GM23248 (cell line): ENCODE results near the gene RBM15B. TPM values are rescaled to one million over a fixed set of nuclear protein-coding genes. Genes with fewer than 3 reads are reported as not detected.

ENCODE experiments used
- DNase-seq: peaks from one replicate; pipeline ENCODE4 v3.0.0-alpha.2; 2015
- H2AFZ ChIP-seq: fragments of 200-600 bp; sonication (generic); 2 replicates; pipeline ENCODE4 v1.6.1; 2016; ENCODE audit warnings: antibody characterized with exemption
- H3F3A ChIP-seq: fragments of 200-600 bp; sonication (generic); 2 replicates; pipeline ENCODE4 v1.6.1; 2016; ENCODE audit warnings: mild to moderate bottlenecking, antibody characterized with exemption, mixed run types; ENCODE audit not compliant: insufficient read depth
- H3K27ac ChIP-seq: fragments of 200-600 bp; sonication (generic); 2 replicates; pipeline ENCODE4 v1.5.1; 2016; ENCODE audit warnings: mild to moderate bottlenecking
- H3K27me3 ChIP-seq: fragments of 200-600 bp; sonication (generic); replicated peaks from 2 replicates; pipeline ENCODE4 v1.6.1; 2016; ENCODE audit warnings: mild to moderate bottlenecking; ENCODE audit not compliant: insufficient read depth
- H3K36me3 ChIP-seq: fragments of 200-600 bp; sonication (generic); 2 replicates; pipeline ENCODE4 v1.6.1; 2016; ENCODE audit warnings: low read depth, mild to moderate bottlenecking
- H3K4me1 ChIP-seq: fragments of 200-600 bp; sonication (generic); 2 replicates; pipeline ENCODE4 v1.6.1; 2016; ENCODE audit warnings: mild to moderate bottlenecking; ENCODE audit not compliant: insufficient read depth
- H3K4me2 ChIP-seq: fragments of 200-600 bp; sonication (generic); one replicate; pipeline ENCODE4 v1.6.1; 2016; ENCODE audit warnings: mild to moderate bottlenecking; ENCODE audit not compliant: unreplicated experiment
- H3K4me3 ChIP-seq: fragments of 200-600 bp; sonication (generic); 2 replicates; pipeline ENCODE4 v1.5.1; 2016; ENCODE audit warnings: mild to moderate bottlenecking
- H3K79me2 ChIP-seq: fragments of 200-600 bp; sonication (generic); 2 replicates; pipeline ENCODE4 v1.6.1; 2016; ENCODE audit warnings: mild to moderate bottlenecking; ENCODE audit not compliant: insufficient read depth
- H3K9ac ChIP-seq: fragments of 200-600 bp; sonication (generic); 2 replicates; pipeline ENCODE4 v1.6.1; 2016; ENCODE audit warnings: mild to moderate bottlenecking
- H3K9me2 ChIP-seq: fragments of 200-600 bp; sonication (generic); 2 replicates; pipeline ENCODE4 v1.6.1; 2016; ENCODE audit warnings: mixed run types, mild to moderate bottlenecking, moderate library complexity; ENCODE audit not compliant: insufficient read depth
- H3K9me3 ChIP-seq: fragments of 200-600 bp; sonication (generic); one replicate; pipeline ENCODE4 v1.6.1; 2017; ENCODE audit warnings: low read depth
- H4K20me1 ChIP-seq: fragments of 200-600 bp; sonication (generic); 2 replicates; pipeline ENCODE4 v1.6.0; 2016; ENCODE audit not compliant: insufficient read depth
- EZH2 ChIP-seq: fragments of 200-600 bp; sonication (generic); IDR thresholded peaks from 2 replicates; pipeline ENCODE4 v1.6.1; 2018; ENCODE audit warnings: antibody characterized with exemption, mild to moderate bottlenecking; ENCODE audit not compliant: insufficient read depth, poor library complexity, severe bottlenecking
- EZH2phosphoT487 ChIP-seq: fragments of 200-600 bp; sonication (generic); IDR thresholded peaks from 2 replicates; pipeline ENCODE4 v1.6.1; 2018; ENCODE audit warnings: antibody characterized with exemption, moderate library complexity, mild to moderate bottlenecking, low read depth; ENCODE audit not compliant: insufficient read depth
- WGBS, 2 experiments: methylation state at CpG; one replicate each; pipeline ENCODE4 v1.1.6; 2015 to 2017; ENCODE audit warnings: low lambda C conversion rate in 2 of 2, low coverage in 1 of 2; ENCODE audit errors: missing lambda C conversion rate in 2 of 2; 5-methylcytosine and 5-hydroxymethylcytosine counted together
- in situ Hi-C: fragments of 300-500 bp; cut with MboI; formaldehyde crosslinking; loops from 2 replicates; pipeline ENCODE4 v1.15.0; 2020
- polyA plus RNA-seq: library from polyadenylated mRNA; unstranded; fragments of >200 nt; fragmentation: Nextera tagmentation; extraction: Ambion mirVana; gene quantifications from 2 replicates; pipeline ENCODE4 v1.2.1, GENCODE V29; 2016
- total RNA-seq: library from RNA; depleted of rRNA; stranded (reverse); fragments of >200 nt; shearing (Covaris generic); gene quantifications from 2 replicates; pipeline ENCODE4 v1.2.3, GENCODE V29; 2014

Gene RBM15B
- total and polyA plus RNA-seq, 2 experiments from 2014 or later, result 13.3 to 21.2 TPM

DNA sequence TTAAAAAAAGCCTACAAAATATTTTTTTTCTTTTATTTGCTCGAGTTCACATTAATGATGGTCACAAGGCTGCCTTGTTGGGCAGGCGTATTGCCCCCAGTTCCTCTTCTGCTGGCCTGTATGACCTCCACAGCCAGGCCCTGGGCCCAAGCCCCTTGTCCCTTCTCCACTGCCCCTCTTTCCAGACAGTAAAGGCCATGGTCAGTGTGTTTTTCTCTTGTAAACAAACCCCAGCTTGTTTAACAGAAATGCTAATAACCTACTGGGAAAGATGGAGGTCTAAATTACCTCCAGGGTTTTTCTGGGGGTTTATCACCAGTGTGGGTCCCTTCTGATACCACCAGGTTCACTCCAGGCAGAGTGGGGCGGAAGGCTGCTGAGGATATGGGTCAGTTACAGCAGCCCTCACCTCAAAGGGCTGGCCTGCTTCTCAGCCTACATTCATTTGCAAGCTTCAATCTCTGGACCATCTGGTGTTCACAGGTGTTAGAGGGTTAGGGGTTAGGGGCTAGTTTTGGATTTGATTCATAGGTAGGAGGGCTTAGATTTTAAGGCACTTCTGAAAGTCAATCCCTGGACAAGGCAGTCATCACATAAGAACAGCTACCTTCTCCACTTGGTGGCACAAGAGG is 8.0 kb upstream of the RBM15B start:
- peaks cover 47% of the 10 kb centered on the region for H3K79me2 ChIP-seq
- peaks cover 16% of the 10 kb centered on the region for H3K4me1 ChIP-seq
- no peaks in the 10 kb centered on the region for H4K20me1 ChIP-seq
- TF ChIP-seq EZH2phosphoT487 (no peak), EZH2 (no peak)
- peaks cover 10% of the 10 kb centered on the region for H3F3A ChIP-seq
- H3K36me3 ChIP-seq, result no peaks in the 10 kb centered on the region; the same call in 1 of the 2 replicates
- no peaks in the 10 kb centered on the region for H3K9me3 ChIP-seq
- H2AFZ ChIP-seq, result no peak overlapping the region
- H3K4me2 ChIP-seq, result peak overlapping the region; percentile 89
- DNase-seq, result no peak
- in situ Hi-C loops, result no loop called here
- H3K4me3 ChIP-seq, result peak overlapping the region; percentile 98
- H3K27ac ChIP-seq, result no peak overlapping the region
- no peaks in the 10 kb centered on the region for H3K9me2 ChIP-seq
- H3K9ac ChIP-seq, result peak overlapping the region; percentile 98; the same call in 1 of the 2 replicates
- no peaks in the 10 kb centered on the region for H3K27me3 ChIP-seq
- 99 to 100% methylated on average over 3 of the region's 3 CpGs for WGBS, 2 experiments

DNA sequence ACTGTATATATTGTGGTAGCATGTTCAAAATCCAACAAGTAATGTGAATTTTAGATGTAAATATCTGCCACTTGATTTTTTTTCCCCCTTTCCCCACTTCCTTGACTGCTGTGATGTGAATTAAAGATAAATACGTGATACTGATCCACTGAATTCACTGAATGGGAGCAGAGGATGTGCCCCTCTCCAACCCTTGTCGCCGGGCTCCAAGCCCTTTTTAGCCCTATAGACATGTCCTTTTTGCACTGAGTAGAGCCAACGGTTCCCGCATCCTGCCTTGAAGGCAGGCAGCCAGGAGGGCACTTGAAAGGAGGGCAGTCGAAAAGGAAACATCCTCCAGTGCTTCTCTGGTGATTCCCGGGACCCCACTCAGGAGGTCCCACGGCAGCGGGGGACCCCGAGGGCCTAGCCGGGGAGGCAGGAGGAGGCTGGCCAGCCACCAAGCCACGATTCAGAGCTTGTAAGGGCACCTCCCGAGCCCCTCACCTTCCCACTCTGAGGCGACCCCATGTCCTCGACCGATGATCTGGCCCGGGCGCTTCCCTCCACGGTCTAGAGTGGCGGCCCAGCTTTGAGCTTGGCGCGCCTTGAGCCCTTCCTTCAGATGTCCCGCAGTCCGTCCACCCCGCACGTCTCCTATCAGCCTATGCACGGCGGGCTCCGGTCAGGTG is 6.9 kb upstream of the RBM15B start:
- peaks cover 54% of the 10 kb centered on the region for H3K79me2 ChIP-seq
- in situ Hi-C loops, result no loop called here
- TF ChIP-seq EZH2, result no peak
- TF ChIP-seq EZH2phosphoT487, result no peak

DNA sequence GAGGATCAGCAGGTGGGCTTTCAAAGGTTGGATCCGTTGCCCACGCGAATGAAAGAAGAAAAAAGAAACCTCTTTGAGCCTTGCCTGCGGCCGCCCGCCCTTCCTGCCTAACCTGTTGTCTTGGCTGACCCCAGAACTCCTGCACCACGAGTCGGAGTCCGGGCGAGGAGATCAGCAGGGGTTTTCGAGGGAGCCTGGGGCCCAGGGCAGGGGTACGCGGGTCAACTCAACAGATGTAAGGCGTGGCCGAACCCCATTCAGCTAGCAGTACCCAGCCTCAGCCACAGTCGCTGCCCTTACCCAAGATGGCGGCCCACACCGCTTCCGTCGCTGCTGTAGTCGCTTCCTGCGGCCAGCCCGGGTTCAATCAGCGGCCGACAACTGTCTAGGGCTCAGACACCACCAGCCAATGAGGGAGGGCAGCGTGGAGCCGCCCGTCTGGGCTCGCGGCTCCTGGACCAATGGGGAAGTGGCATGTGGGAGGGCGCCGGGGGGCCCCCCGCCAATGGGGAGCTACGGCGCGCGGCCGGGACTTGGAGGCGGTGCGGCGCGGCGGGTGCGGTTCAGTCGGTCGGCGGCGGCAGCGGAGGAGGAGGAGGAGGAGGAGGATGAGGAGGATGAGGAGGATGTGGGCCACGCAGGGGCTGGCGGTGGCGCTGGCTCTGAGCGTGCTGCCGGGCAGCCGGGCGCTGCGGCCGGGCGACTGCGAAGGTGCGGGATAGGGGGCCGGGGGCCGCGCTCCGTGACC is 6.2 kb upstream of the RBM15B start, which contains the start of gene MANF:
TSS of gene MANF (plus strand) at position 566 of the 748 bp plus-strand sequence. CDS start at position 618, 52 bp downstream.
- no peaks in the 10 kb centered on the region for H3K9me2 ChIP-seq
- peak within 1 kb of the TSS; percentile 98 for H3K9ac ChIP-seq
- H3K36me3 ChIP-seq, result no peaks in the 10 kb centered on the region; the same call in 1 of the 2 replicates
- peaks cover 54% of the 10 kb centered on the region for H3K79me2 ChIP-seq
- H3K9me3 ChIP-seq, result no peaks in the 10 kb centered on the region
- H2AFZ ChIP-seq, result peak within 1 kb of the TSS; percentile 96
- peaks cover 21% of the 10 kb centered on the region for H3F3A ChIP-seq
- H3K4me2 ChIP-seq, result peak within 1 kb of the TSS; percentile 89
- DNase-seq, result peak; percentile 99
- H4K20me1 ChIP-seq, result no peaks in the 10 kb centered on the region
- WGBS, 2 experiments, result 0 to 1% methylated on average over 58 to 60 of the region's 65 CpGs
- H3K27ac ChIP-seq, result peak within 1 kb of the TSS; percentile 82
- H3K27me3 ChIP-seq, result no peaks in the 10 kb centered on the region
- in situ Hi-C loops, result no loop called here
- peaks cover 16% of the 10 kb centered on the region for H3K4me1 ChIP-seq
- TF ChIP-seq EZH2phosphoT487 (no peak), EZH2 (no peak)
- peak within 1 kb of the TSS; percentile 98 for H3K4me3 ChIP-seq

More for the DNA sequence above, 6.9 kb upstream of the RBM15B start:
- Histone ChIP-seq H3K4me1 (peaks cover 16% of the 10 kb centered on the region), H3K27ac (peak overlapping the region; percentile 82), H3K9ac (peak overlapping the region; percentile 98), H3K27me3 (no peaks in the 10 kb centered on the region), H3K36me3 (no peaks in the 10 kb centered on the region; the same call in 1 of the 2 replicates), H3K4me2 (peak overlapping the region; percentile 89), H3K9me3 (no peaks in the 10 kb centered on the region), H4K20me1 (no peaks in the 10 kb centered on the region), H3F3A (peaks cover 16% of the 10 kb centered on the region), H3K4me3 (peak overlapping the region; percentile 98), H2AFZ (peak overlapping the region; percentile 96), H3K9me2 (no peaks in the 10 kb centered on the region)
- peak; percentile 66 for DNase-seq
- 1% methylated on average over 22 to 29 of the region's 29 CpGs for WGBS, 2 experiments

DNA sequence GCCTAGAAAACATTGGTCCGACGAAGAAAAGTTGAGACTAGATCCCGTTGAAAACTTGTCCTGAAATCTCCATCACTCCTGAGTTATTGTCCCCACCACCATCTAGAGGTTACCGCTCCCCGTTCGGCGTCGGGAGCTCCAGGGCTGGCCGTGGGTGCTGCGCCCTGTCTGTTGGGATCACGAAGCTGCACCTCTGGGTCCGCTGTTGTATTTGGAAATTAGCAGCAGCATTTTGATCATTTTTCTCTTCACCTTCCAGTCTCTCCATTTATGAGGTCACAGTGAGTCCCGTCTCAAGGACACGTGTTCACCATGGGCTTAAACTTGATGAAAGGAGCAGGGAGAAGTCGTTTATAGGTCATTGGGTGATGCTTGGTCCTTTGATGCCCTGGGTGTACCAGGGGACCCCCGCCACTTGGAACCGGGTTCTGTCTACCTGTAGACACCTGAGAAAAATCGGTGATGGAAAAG is 5.4 kb upstream of the RBM15B start:
- H3K79me2 ChIP-seq, result peaks cover 54% of the 10 kb centered on the region
- peak overlapping the region; percentile 61 for H3K27ac ChIP-seq

More for the DNA sequence above, 5.4 kb upstream of the RBM15B start:
- in situ Hi-C loops, result no loop called here
- H3K9ac ChIP-seq, result peak overlapping the region; percentile 98
- no peaks in the 10 kb centered on the region; the same call in 1 of the 2 replicates for H3K36me3 ChIP-seq
- H2AFZ ChIP-seq, result peak overlapping the region; percentile 52
- H3K9me3 ChIP-seq, result no peaks in the 10 kb centered on the region
- no peaks in the 10 kb centered on the region for H4K20me1 ChIP-seq
- peak overlapping the region; percentile 75 for H3K4me2 ChIP-seq
- peak overlapping the region; percentile 98 for H3K4me3 ChIP-seq
- TF ChIP-seq EZH2 (no peak), EZH2phosphoT487 (no peak)
- H3F3A ChIP-seq, result peaks cover 27% of the 10 kb centered on the region
- H3K9me2 ChIP-seq, result no peaks in the 10 kb centered on the region
- no peaks in the 10 kb centered on the region for H3K27me3 ChIP-seq
- H3K4me1 ChIP-seq, result peaks cover 16% of the 10 kb centered on the region
- DNase-seq, result peak; percentile 47
- 4 to 5% methylated on average over 18 of the region's 18 CpGs for WGBS, 2 experiments
